GM12864 (cell line): ENCODE data around the gene PMVK.
A peak's percentile ranks its signal among the peaks of the same experiment; 100 is the strongest.

Experiments
- DNase-seq: peaks from one replicate; pipeline ENCODE4 v3.0.0-alpha.2; 2011; ENCODE audit warnings: low read depth
- H3K4me3 ChIP-seq: 2 replicates; pipeline ENCODE4 v1.5.1; 2011; ENCODE audit warnings: mild to moderate bottlenecking, low read depth, low read length, control low read depth
- TF ChIP-seq, protein P1 (sequence below): IDR thresholded peaks from 2 replicates; pipeline ENCODE4 v1.5.1; 2011; ENCODE audit warnings: low read depth, mild to moderate bottlenecking, moderate library complexity, low read length, control low read depth, inconsistent platforms; ENCODE audit errors: missing control alignments

PMVK gene

DNA sequence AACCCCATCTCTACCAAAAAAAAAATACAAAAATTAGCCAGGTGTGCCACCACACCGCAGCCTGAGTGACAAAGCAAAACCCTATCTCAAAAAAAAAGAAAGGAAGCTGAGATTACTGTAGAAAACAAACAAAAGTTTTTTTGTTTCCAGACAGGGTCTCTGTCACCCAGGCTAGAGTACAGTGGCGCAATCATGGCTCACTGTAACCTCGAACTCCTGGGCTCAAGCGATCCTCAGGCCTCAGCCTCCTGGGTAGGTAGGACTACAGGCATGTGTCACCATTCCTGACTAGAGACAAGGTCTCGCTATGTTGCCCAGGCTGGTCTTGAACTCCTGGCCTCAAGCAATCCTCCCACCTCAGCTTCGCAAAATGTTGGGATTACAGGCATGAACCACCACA is 27.8 kb upstream of the PMVK start:
- H3K4me3 ChIP-seq, result no peak overlapping the region
- no peak for DNase-seq
- TF ChIP-seq, protein P1, sequence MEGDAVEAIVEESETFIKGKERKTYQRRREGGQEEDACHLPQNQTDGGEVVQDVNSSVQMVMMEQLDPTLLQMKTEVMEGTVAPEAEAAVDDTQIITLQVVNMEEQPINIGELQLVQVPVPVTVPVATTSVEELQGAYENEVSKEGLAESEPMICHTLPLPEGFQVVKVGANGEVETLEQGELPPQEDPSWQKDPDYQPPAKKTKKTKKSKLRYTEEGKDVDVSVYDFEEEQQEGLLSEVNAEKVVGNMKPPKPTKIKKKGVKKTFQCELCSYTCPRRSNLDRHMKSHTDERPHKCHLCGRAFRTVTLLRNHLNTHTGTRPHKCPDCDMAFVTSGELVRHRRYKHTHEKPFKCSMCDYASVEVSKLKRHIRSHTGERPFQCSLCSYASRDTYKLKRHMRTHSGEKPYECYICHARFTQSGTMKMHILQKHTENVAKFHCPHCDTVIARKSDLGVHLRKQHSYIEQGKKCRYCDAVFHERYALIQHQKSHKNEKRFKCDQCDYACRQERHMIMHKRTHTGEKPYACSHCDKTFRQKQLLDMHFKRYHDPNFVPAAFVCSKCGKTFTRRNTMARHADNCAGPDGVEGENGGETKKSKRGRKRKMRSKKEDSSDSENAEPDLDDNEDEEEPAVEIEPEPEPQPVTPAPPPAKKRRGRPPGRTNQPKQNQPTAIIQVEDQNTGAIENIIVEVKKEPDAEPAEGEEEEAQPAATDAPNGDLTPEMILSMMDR, result no peak

DNA sequence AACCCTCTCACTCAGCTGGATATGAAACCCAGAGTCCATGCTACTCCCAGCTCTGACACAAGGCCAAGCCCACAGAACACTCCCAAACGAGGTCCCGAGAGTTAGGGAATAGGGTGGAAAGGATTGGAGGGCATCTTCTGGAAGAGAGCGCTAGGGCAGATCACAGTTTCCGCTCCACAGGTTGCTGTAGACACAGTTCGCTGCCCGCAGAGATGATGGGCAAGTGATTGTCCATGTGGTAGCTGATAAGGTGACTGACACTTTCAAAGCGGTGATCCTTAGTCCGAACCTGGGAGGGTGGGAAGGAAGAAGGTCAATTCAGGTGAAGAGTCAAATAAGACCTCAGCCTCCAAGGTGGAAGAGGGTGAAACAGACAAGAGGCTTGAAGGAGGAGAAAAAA is 27.1 kb upstream of the PMVK start:
- no peak for DNase-seq
- H3K4me3 ChIP-seq, result no peak overlapping the region
- TF ChIP-seq, protein P1, result no peak

DNA sequence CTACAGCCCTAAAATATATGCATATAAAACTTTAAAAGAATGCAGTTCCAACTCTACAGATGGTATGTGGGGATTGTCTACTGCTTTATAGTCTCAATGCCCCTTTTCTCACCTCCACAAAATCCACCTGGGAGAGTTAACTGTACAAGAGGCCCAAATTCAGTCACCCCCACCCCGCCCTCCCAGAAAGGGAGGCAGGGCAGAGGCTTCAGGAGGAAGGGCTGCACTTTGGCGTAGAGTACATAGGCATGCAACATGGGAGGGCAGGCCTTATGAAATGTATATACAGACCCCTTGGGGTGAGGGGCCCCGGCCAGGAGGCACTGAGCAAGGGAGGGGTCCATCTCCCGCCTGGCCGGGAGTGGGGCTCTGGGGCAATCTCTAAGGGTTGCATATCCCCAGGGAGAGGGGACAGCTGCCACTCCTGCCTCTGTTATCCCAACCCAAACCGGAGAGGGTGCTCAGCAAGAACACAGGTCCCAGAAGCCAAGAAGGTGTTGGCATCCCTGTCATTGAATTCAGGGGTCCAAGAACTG is 26.3 kb upstream of the PMVK start:
- DNase-seq, result no peak
- H3K4me3 ChIP-seq, result peak overlapping the region; percentile 67; the same call in 1 of the 2 replicates
- TF ChIP-seq, protein P1, result no peak

DNA sequence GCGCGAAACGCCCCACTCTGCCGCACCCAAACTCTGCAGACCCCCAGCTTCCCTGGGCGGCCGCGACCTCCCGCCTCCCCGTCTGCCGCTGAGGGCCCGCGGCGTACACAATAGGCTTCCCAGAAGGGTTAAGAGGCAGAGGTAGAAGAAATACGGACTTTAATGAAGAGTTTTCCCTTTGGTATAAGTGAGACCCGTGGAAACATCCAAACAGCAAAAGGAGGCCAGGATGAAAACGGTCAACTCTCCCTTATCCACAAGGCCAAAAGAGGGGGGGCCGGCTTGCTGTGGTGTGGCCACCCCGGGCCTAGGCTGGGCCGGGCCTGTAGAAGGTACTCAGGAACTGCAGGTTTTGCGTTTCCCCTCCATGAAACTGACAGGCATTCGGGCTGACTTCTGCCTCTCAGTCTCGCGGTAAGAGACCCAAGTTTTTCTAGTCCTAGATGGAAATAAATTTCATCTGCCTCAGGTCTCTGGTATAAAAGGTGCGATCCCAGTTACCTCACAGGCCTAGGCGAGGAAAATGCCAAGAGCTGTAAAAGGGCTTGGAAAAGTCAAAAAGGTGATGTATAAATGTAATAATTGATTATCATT is 25.7 kb upstream of the PMVK start:
- TF ChIP-seq, protein P1, result no peak
- no peak for DNase-seq
- peak overlapping the region; percentile 67 for H3K4me3 ChIP-seq

DNA sequence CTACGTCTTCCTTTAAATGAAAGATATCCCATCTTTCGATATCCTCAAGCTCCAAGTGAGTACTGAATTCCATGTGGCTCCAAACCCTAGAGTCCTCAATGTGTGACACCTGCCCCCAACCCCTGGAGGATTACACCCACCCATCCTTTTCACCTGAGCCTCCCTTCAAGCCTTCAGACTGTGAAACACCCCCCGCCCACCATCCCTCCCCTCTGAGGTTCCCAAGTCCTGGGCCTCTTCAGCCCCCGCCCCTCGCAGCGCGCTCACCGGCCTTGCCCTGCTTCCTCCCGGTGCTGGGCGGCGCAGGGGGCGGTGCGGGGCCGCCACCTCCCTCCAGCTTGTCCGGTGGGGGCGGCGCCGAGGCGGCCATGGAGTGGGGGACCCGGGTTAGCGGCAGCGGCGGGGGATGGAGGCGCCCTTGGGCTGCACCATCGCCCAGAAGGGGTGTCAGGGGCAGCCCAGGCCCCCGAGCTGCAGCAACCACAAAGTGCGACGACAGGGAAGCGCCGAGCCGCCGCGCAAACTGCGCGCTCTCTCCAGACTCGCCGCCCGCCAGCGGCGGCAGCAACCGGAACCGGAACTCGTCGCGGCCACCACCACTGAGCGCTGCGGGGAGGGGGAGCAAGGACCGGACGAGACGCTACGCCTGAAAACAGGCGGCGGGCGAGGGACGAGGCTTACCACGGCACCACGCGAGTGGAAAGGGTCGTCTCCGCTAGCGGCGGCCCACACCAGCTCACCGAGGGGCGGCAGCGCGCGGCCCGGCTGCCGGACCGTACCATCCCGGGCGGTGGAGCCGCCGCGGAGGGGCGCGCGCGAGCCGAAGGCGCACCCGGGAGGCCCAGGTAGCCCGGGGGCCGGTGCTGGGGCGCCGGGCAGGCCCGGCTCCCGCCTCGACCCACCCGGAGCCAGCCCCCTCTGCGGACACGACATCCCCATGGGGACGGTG is 25.0 kb upstream of the PMVK start, which contains the start of gene PYGO2:
PYGO2 (minus strand) TSS at position 576 of the 949 bp plus-strand sequence; CDS start at position 370, 206 bp downstream.
- DNase-seq, result no peak

DNA sequence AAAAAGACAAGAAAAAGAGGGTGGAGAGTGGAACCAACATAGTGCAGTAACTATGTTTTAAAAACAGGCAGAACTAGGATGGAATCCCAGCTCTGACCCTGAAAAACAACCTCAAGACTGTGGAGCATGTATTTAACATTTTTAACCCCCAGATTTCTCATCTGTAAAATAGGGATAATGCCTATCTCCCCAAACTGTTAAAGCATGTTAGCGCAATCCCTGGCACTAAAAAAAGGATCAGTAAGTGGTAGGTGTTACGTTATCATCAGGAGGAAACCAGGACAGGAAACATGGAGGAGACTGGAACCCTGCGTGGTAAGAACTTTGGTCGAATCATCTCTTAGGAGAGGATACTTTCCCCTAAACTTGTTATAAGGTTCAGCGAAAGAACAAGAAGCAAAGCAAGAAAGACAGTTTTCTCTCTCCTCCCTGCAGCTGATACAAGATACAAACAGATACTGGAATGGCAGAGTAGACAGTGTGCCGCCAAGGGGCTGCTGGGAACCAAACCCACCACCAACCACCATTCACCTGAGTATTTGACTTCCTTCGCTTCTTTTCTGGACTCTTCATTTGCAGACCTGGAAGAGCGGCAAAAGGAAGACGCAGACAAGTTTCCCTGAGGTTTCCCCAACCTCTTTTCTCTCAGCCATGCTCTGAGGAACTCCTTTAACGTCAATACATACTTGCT is 24.1 kb upstream of the PMVK start:
- no peak for DNase-seq
- peak overlapping the region; percentile 67 for H3K4me3 ChIP-seq
- TF ChIP-seq, protein P1, result no peak

More for the DNA sequence above, 25.0 kb upstream of the PMVK start, which contains the start of gene PYGO2:
- peak within 1 kb of the TSS; percentile 67 for H3K4me3 ChIP-seq
- TF ChIP-seq, protein P1, result peak; percentile 65
